GM21447 (cell line): ENCODE measurements around the gene HERC2.
"Not testable (repeated sequence)": the region's sequence is repeated elsewhere in the genome, so short reads cannot be mapped to it uniquely, and the experiment has no call there.

ENCODE experiments used
- ATAC-seq: cut with Tn5 transposase; IDR thresholded peaks from one replicate; pipeline ENCODE4 v1.9.1; 2021; ENCODE audit not compliant: unreplicated experiment

The HERC2 gene

GRCh38 chr15:28132524-28133275 lies 189.3 kb downstream of the HERC2 start:
- no peak for ATAC-seq

- no peak for ATAC-seq
Measured at GRCh38 chr15:28131946-28132345, 190.0 kb downstream of the HERC2 start.

GRCh38 chr15:28131400-28131799 lies 190.6 kb downstream of the HERC2 start:
- ATAC-seq, result no peak

GRCh38 chr15:28130651-28131050 lies 191.3 kb downstream of the HERC2 start:
- ATAC-seq, result no peak

GRCh38 chr15:28129231-28129848 lies 192.6 kb downstream of the HERC2 start:
- ATAC-seq, result no peak

- no peak for ATAC-seq
Measured at GRCh38 chr15:28128031-28128430, 193.9 kb downstream of the HERC2 start.

GRCh38 chr15:28127036-28127435 lies 194.9 kb downstream of the HERC2 start:
- no peak for ATAC-seq

- ATAC-seq, result no peak
Measured at GRCh38 chr15:28125673-28126651, 196.0 kb downstream of the HERC2 start.

- ATAC-seq, result no peak
Measured at GRCh38 chr15:28124841-28125240, 197.1 kb downstream of the HERC2 start.

GRCh38 chr15:28123408-28124023 lies 198.5 kb downstream of the HERC2 start:
- peak; percentile 64 for ATAC-seq

- no peak for ATAC-seq
Measured at GRCh38 chr15:28122038-28122949, 199.7 kb downstream of the HERC2 start.

GRCh38 chr15:28121577-28121976 lies 200.4 kb downstream of the HERC2 start:
- not testable (repeated sequence) for ATAC-seq

- ATAC-seq, result no peak
Measured at GRCh38 chr15:28120359-28120640, 201.7 kb downstream of the HERC2 start.

- no peak for ATAC-seq
Measured at GRCh38 chr15:28118531-28118930, 203.4 kb downstream of the HERC2 start.

GRCh38 chr15:28118083-28118482 lies 203.9 kb downstream of the HERC2 start:
- no peak for ATAC-seq

GRCh38 chr15:28117432-28117990 lies 204.5 kb downstream of the HERC2 start:
- ATAC-seq, result no peak

GRCh38 chr15:28116521-28117431 lies 205.2 kb downstream of the HERC2 start:
- no peak for ATAC-seq

- ATAC-seq, result no peak
Measured at GRCh38 chr15:28115871-28116270, 206.1 kb downstream of the HERC2 start.
